Testis (tissue), 3 donors: ENCODE results near the gene ANO3. TPM values are rescaled to one million over a fixed set of nuclear protein-coding genes. Genes with fewer than 3 reads are reported as not detected.

Experiments used
- DNase-seq: peaks from one replicate; pipeline ENCODE4 v3.0.0-alpha.2; 2019
- H3K27ac ChIP-seq, 2 donors: fragments of 200-600 bp; sonication (generic); one replicate each; pipeline ENCODE4 v1.5.1; 2019
- H3K27me3 ChIP-seq: fragments of 200-600 bp; sonication (generic); one replicate; pipeline ENCODE4 v1.5.1; 2019
- H3K36me3 ChIP-seq: fragments of 200-600 bp; sonication (generic); one replicate; pipeline ENCODE4 v1.5.1; 2017; ENCODE audit warnings: low read depth; ENCODE audit errors: missing control alignments
- H3K4me1 ChIP-seq: fragments of 200-600 bp; sonication (generic); one replicate; pipeline ENCODE4 v1.5.1; 2019
- H3K4me3 ChIP-seq, 2 donors: fragments of 200-600 bp; sonication (generic); one replicate each; pipeline ENCODE4 v1.5.1; 2017 to 2019
- H3K9me3 ChIP-seq: fragments of 200-600 bp; sonication (generic); one replicate; pipeline ENCODE4 v1.5.1; 2017
- CTCF ChIP-seq, 3 experiments: fragments of 450-650 bp in 2 of 3; fragments of 200-600 bp in 1 of 3; sonication (generic) in 1 of 3; IDR thresholded peaks; one replicate each; pipeline ENCODE4 v1.5.1; 2016 to 2019; ENCODE audit warnings: antibody characterized with exemption in 3 of 3, mild to moderate bottlenecking in 2 of 3, moderate library complexity in 1 of 3
- POLR2A ChIP-seq: fragments of 450-650 bp; IDR thresholded peaks from one replicate; pipeline ENCODE4 v1.6.1; 2017; ENCODE audit warnings: antibody characterized with exemption, mild to moderate bottlenecking, moderate library complexity
- WGBS, 2 donors: methylation state at CpG; one replicate each; pipeline ENCODE4 v1.1.5; 2018; 5-methylcytosine and 5-hydroxymethylcytosine counted together
- intact Hi-C: fragments of 100-400 bp; cut with DNase I; formaldehyde crosslinking; loops from one replicate; pipeline ENCODE4 v1.15.1; 2023; ENCODE audit warnings: low total_unique reads
- polyA plus RNA-seq: library from polyadenylated mRNA; stranded (reverse); fragments of 350-450 nt; fragmentation: Illumina TruSeq; extraction: RNeasy Lipid Tissue Mini Kit (QIAGEN cat#74804); gene quantifications from one replicate; pipeline ENCODE4 v1.2.3, GENCODE V29; 2014; ENCODE audit warnings: low read depth, low replicate concordance; ENCODE audit not compliant: insufficient read depth
- total RNA-seq, 2 donors: library from RNA; depleted of rRNA; stranded (reverse); fragments of >200 nt; gene quantifications; one replicate each; pipeline ENCODE4 v1.2.3, GENCODE V29; 2016

The ANO3 gene
- total and polyA plus RNA-seq, 3 donors from 2014 or later: 1.9 to 2.4 (median 2.2) TPM

GRCh38 chr11:26512196-26512595, 180.3 kb downstream of the ANO3 start:
- H3K36me3 ChIP-seq: no peaks in the 10 kb centered on the region
- intact Hi-C loops: no loop called here
- 69 to 75% methylated on average over 2 of the region's 2 CpGs for WGBS, 2 donors
- DNase-seq: no peak
- no peak for TF ChIP-seq POLR2A
- TF ChIP-seq CTCF (IDR thresholded peaks at IDR 0.05): no peak
- no peaks in the 10 kb centered on the region for H3K27me3 ChIP-seq
- H3K9me3 ChIP-seq: no peaks in the 10 kb centered on the region
- H3K4me1 ChIP-seq: no peaks in the 10 kb centered on the region
- H3K4me3 ChIP-seq: no peak overlapping the region
- no peak overlapping the region for H3K27ac ChIP-seq

- no peaks in the 10 kb centered on the region for H3K36me3 ChIP-seq
- intact Hi-C loops: no loop called here
- 81 to 82% methylated on average over 2 of the region's 2 CpGs for WGBS, 2 donors
Measured at GRCh38 chr11:26519469-26519868, 187.5 kb downstream of the ANO3 start.

GRCh38 chr11:26522912-26523610, 191.1 kb downstream of the ANO3 start:
- Histone ChIP-seq H3K27me3 (no peaks in the 10 kb centered on the region), H3K27ac (no peak overlapping the region), H3K36me3 (no peaks in the 10 kb centered on the region), H3K9me3 (no peaks in the 10 kb centered on the region), H3K4me1 (no peaks in the 10 kb centered on the region), H3K4me3 (no peak overlapping the region)
- 47 to 51% methylated on average over 12 of the region's 12 CpGs for WGBS, 2 donors
- intact Hi-C loops: no loop called here
- TF ChIP-seq POLR2A (no peak), CTCF (IDR thresholded peaks at IDR 0.05) (no peak)
- DNase-seq: peak; percentile 14

More at GRCh38 chr11:26519469-26519868, 187.5 kb downstream of the ANO3 start:
- Histone ChIP-seq H3K4me3 (no peak overlapping the region), H3K4me1 (no peaks in the 10 kb centered on the region), H3K27me3 (no peaks in the 10 kb centered on the region), H3K27ac (no peak overlapping the region), H3K9me3 (no peaks in the 10 kb centered on the region)
- DNase-seq: no peak
- TF ChIP-seq CTCF (IDR thresholded peaks at IDR 0.05) (no peak), POLR2A (no peak)

GRCh38 chr11:26527685-26528084, 195.8 kb downstream of the ANO3 start:
- DNase-seq: no peak
- intact Hi-C loops: no loop called here
- no peaks in the 10 kb centered on the region for H3K9me3 ChIP-seq
- H3K4me3 ChIP-seq: no peak overlapping the region
- H3K27ac ChIP-seq: no peak overlapping the region
- H3K27me3 ChIP-seq: no peaks in the 10 kb centered on the region
- whole genome bisulfite sequencing, 2 donors: 27 to 39% methylated on average over 1 of the region's 1 CpG
- TF ChIP-seq CTCF (IDR thresholded peaks at IDR 0.05) (no peak), POLR2A (no peak)
- no peaks in the 10 kb centered on the region for H3K4me1 ChIP-seq
- H3K36me3 ChIP-seq: no peaks in the 10 kb centered on the region

GRCh38 chr11:26537341-26537740, 205.4 kb downstream of the ANO3 start:
- Histone ChIP-seq H3K27ac (no peak overlapping the region), H3K27me3 (no peaks in the 10 kb centered on the region), H3K36me3 (no peaks in the 10 kb centered on the region), H3K9me3 (no peaks in the 10 kb centered on the region), H3K4me1 (no peaks in the 10 kb centered on the region), H3K4me3 (no peak overlapping the region)
- intact Hi-C loops: no loop called here
- TF ChIP-seq CTCF (IDR thresholded peaks at IDR 0.05) (no peak), POLR2A (no peak)
- DNase-seq: no peak
- WGBS, 2 donors: 87 to 96% methylated on average over 4 of the region's 4 CpGs
